SK-N-SH (cell line): Measurements from ENCODE around the gene MRPS27. TPM values are rescaled to one million over a fixed set of nuclear protein-coding genes. Genes with fewer than 3 reads are reported as not detected.
A peak's percentile ranks its signal among the peaks of the same experiment; 100 is the strongest.
"Not testable (repeated sequence)": the region's sequence is repeated elsewhere in the genome, so short reads cannot be mapped to it uniquely, and the experiment has no call there.

Experiments
- CTCF ChIA-PET: fragments of 300-600, 350-600 bp; formaldehyde crosslinking; extraction: SDS; loops from one replicate; lab custom pipeline; 2021; lab: Yijun Ruan, JAX
- POLR2A ChIA-PET: fragments of 350-600 bp; sonication (Branson Sonifier 250); formaldehyde crosslinking; extraction: SDS; loops from one replicate; lab custom pipeline; 2020; ENCODE audit warnings: antibody characterized with exemption, inconsistent platforms; lab: Yijun Ruan, JAX
- DNase-seq: peaks from one replicate; pipeline ENCODE4 v3.0.0; 2012
- H2AFZ ChIP-seq: fragments of 200-600 bp; sonication (generic); 2 replicates; pipeline ENCODE4 v1.8.1; 2016; ENCODE audit warnings: antibody characterized with exemption, mild to moderate bottlenecking, low read depth
- H3F3A ChIP-seq: fragments of 200-600 bp; sonication (generic); replicated peaks from 2 replicates; pipeline ENCODE3; 2016; ENCODE audit warnings: antibody characterized with exemption, mild to moderate bottlenecking; ENCODE audit not compliant: insufficient read depth
- H3K27ac ChIP-seq, 2 experiments: fragments of 200-500 bp in 1 of 2; fragments of 200-600 bp in 1 of 2; sonication (Bioruptor generic) in 1 of 2; sonication (generic), shearing (Covaris generic) in 1 of 2; 2 replicates each; pipeline versions ENCODE4 v1.5.1 to v1.6.1; 2014 to 2016; ENCODE audit warnings: low read depth in 2 of 2, inconsistent platforms in 1 of 2, low read length in 1 of 2, mild to moderate bottlenecking in 1 of 2, mixed read lengths in 1 of 2
- H3K27me3 ChIP-seq: fragments of 200-600 bp; sonication (generic), shearing (Covaris generic); 2 replicates; pipeline ENCODE4 v1.6.1; 2016; ENCODE audit warnings: mixed run types; ENCODE audit not compliant: insufficient read depth
- H3K36me3 ChIP-seq, 2 experiments: fragments of 200-500 bp in 1 of 2; fragments of 200-600 bp in 1 of 2; sonication (Bioruptor generic) in 1 of 2; sonication (generic) in 1 of 2; replicated peaks in 1 of 2; 2 replicates each; pipeline versions ENCODE3 to v1.5.1; 2014 to 2016; ENCODE audit warnings: low read length in 1 of 2, mild to moderate bottlenecking in 1 of 2; ENCODE audit not compliant: insufficient read depth in 2 of 2, control insufficient read depth in 1 of 2
- H3K4me1 ChIP-seq, 2 experiments: fragments of 200-500 bp in 1 of 2; fragments of 200-600 bp in 1 of 2; sonication (Bioruptor generic) in 1 of 2; sonication (generic), shearing (Covaris generic) in 1 of 2; 2 replicates each; pipeline versions ENCODE4 v1.5.1 to v1.6.1; 2014 to 2016; ENCODE audit warnings: low read depth in 1 of 2, low read length in 1 of 2, mixed run types in 1 of 2; ENCODE audit not compliant: insufficient read depth in 2 of 2, control insufficient read depth in 1 of 2
- H3K4me2 ChIP-seq: fragments of 200-600 bp; sonication (generic), shearing (Covaris generic); 2 replicates; pipeline ENCODE4 v1.6.1; 2017; ENCODE audit warnings: mixed run types
- H3K4me3 ChIP-seq, 2 experiments: fragments of 200-500 bp in 1 of 2; fragments of 200-600 bp in 1 of 2; sonication (Bioruptor generic) in 1 of 2; sonication (generic), shearing (Covaris generic) in 1 of 2; 2 replicates each; pipeline versions ENCODE4 v1.5.1 to v1.8.1; 2014 to 2016; ENCODE audit warnings: low read depth in 2 of 2, inconsistent platforms in 1 of 2, low read length in 1 of 2, mild to moderate bottlenecking in 1 of 2, mixed read lengths in 1 of 2, moderate library complexity in 1 of 2
- H3K79me2 ChIP-seq: fragments of 200-600 bp; sonication (generic); 2 replicates; pipeline ENCODE4 v1.8.1; 2017; ENCODE audit warnings: mild to moderate bottlenecking; ENCODE audit not compliant: insufficient read depth
- H3K9ac ChIP-seq: fragments of 200-600 bp; sonication (generic); 2 replicates; pipeline ENCODE4 v1.6.1; 2017; ENCODE audit warnings: mixed run types
- H3K9me2 ChIP-seq: fragments of 200-600 bp; sonication (generic); 2 replicates; pipeline ENCODE4 v1.6.1; 2017; ENCODE audit warnings: mixed run types
- H3K9me3 ChIP-seq: fragments of 200-600 bp; sonication (generic); 2 replicates; pipeline ENCODE4 v1.6.1; 2017; ENCODE audit warnings: mixed run types, mild to moderate bottlenecking, moderate library complexity
- H4K20me1 ChIP-seq: fragments of 200-600 bp; sonication (generic); 2 replicates; pipeline ENCODE4 v1.6.1; 2017; ENCODE audit warnings: mild to moderate bottlenecking, mixed run types; ENCODE audit not compliant: insufficient read depth
- CHD2 ChIP-seq: fragments of 150-350 bp; IDR thresholded peaks from 2 replicates; pipeline ENCODE4 v1.6.1; 2018; ENCODE audit warnings: low read length; ENCODE audit not compliant: partially characterized antibody
- EP300 ChIP-seq, 2 experiments: IDR thresholded peaks; 2 replicates each; pipeline versions ENCODE4 v1.4.0 to v1.6.1; 2012; ENCODE audit warnings: borderline replicate concordance in 1 of 2, low read depth in 1 of 2, low read length in 1 of 2
- FOXM1 ChIP-seq: IDR thresholded peaks from 2 replicates; pipeline ENCODE4 v1.4.0; 2012; ENCODE audit warnings: low read depth, mild to moderate bottlenecking
- JUND ChIP-seq: IDR thresholded peaks from 2 replicates; pipeline ENCODE4 v1.4.0; 2012
- NRF1 ChIP-seq: IDR thresholded peaks from 2 replicates; pipeline ENCODE4 v1.6.1; 2012; ENCODE audit warnings: low read depth, mild to moderate bottlenecking, low read length
- POLR2AphosphoS5 ChIP-seq: IDR thresholded peaks from 2 replicates; pipeline ENCODE4 v1.6.1; 2012; ENCODE audit warnings: low read depth, low read length
- RAD21 ChIP-seq: IDR thresholded peaks from 2 replicates; pipeline ENCODE4 v1.6.1; 2012; ENCODE audit warnings: mild to moderate bottlenecking, low read length
- WGBS: methylation state at CpG from one replicate; pipeline ENCODE4 v1.1.6; 2017; ENCODE audit warnings: low lambda C conversion rate; 5-methylcytosine and 5-hydroxymethylcytosine counted together
- polyA plus RNA-seq, 3 experiments: library from polyadenylated mRNA; depleted of rRNA; stranded (reverse); fragments of >200 nt; gene quantifications; 2 replicates each; pipeline ENCODE4 v1.2.3, GENCODE V29; 2012
- TF ChIP-seq, protein P1 (sequence below): IDR thresholded peaks from 2 replicates; pipeline ENCODE4; 2012
- TF ChIP-seq, protein P2 (sequence below): IDR thresholded peaks from 2 replicates; pipeline ENCODE4 v1.4.0; 2012; ENCODE audit warnings: low read depth, borderline replicate concordance
- TF ChIP-seq, protein P3 (sequence below): IDR thresholded peaks from 2 replicates; pipeline ENCODE4 v1.6.1; 2012; ENCODE audit warnings: mild to moderate bottlenecking, low read depth, low read length, moderate library complexity

Gene MRPS27
- polyA plus RNA-seq, 1 of the 3 experiments (the other 2 are of a cell fraction), result 37.5 TPM

DNA sequence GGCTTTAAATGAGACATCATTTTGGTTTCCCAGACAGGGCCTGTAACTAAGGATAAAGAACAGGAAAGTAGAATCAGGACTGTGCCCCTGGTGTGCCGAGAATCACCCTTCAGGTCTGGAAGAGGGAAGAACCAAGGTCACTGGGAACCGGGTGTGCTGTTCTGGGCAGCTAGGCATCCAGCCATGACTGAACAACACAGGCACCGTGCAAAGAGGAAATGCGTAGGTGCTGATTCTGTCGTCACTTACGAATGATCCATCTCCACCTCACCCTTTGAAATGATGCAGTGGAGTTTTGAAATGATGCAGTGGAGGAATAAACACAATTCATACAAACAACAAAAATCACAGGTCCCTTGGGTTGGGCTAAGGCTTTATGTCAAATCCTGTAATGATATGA, 148.4 kb downstream of the MRPS27 start:
- H3K79me2 ChIP-seq, result peaks cover 98% of the 10 kb centered on the region
- no peak overlapping the region for H2AFZ ChIP-seq
- H4K20me1 ChIP-seq, result peaks cover 85% of the 10 kb centered on the region
- H3K9me2 ChIP-seq, result no peaks in the 10 kb centered on the region
- no peaks in the 10 kb centered on the region for H3K9me3 ChIP-seq
- no peak for DNase-seq
- H3K4me2 ChIP-seq, result no peak overlapping the region
- H3K36me3 ChIP-seq, result peaks cover 56 to 67% of the 10 kb centered on the region in 2 experiments
- H3K4me1 ChIP-seq, result peaks cover 24 to 44% of the 10 kb centered on the region in 2 experiments
- peak; percentile 33 for TF ChIP-seq POLR2AphosphoS5
- TF ChIP-seq, protein P1, sequence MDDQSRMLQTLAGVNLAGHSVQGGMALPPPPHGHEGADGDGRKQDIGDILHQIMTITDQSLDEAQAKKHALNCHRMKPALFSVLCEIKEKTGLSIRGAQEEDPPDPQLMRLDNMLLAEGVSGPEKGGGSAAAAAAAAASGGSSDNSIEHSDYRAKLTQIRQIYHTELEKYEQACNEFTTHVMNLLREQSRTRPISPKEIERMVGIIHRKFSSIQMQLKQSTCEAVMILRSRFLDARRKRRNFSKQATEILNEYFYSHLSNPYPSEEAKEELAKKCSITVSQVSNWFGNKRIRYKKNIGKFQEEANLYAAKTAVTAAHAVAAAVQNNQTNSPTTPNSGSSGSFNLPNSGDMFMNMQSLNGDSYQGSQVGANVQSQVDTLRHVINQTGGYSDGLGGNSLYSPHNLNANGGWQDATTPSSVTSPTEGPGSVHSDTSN, result no peak
- TF ChIP-seq, all 33 proteins: peak for 1
- ChIA-PET CTCF (no interaction called here), POLR2A (no interaction called here)
- no peak overlapping the region for H3K9ac ChIP-seq
- 98% methylated on average over 6 of the region's 6 CpGs for WGBS
- H3F3A ChIP-seq, result peaks cover 63% of the 10 kb centered on the region
- no peaks in the 10 kb centered on the region for H3K27me3 ChIP-seq
- no peak overlapping the region for H3K4me3 ChIP-seq
- peak overlapping the region; percentile 26 to 58; a peak in 3 of 4 replicates for H3K27ac ChIP-seq

DNA sequence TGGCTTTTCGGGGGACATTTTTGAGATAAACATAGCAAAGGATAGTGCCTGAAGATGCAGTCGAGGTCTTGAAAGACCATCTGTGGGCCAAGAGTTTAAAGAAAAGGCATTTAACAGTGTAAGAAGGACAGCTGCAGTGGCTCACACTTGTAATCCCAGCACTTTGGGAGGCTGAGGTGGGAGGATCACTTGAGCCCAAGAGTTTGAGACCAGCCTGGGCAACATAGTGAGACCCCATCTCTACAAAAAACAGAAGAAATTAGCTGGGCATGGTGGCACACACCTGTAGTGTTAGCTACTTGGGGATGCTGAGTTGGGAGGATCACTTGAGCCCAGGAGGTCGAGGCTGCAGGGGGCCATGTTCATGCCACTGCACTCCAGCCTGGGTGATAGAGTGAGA, 148.9 kb downstream of the MRPS27 start:
- peaks cover 64% of the 10 kb centered on the region for H3F3A ChIP-seq
- H3K4me2 ChIP-seq, H3K9me3 ChIP-seq, H3K27me3 ChIP-seq, POLR2A ChIA-PET, H2AFZ ChIP-seq, H3K9me2 ChIP-seq, H3K4me3 ChIP-seq, DNase-seq, H3K9ac ChIP-seq: not testable (repeated sequence)
- H3K36me3 ChIP-seq, result peaks cover 51 to 67% of the 10 kb centered on the region in 2 experiments
- H3K4me1 ChIP-seq, result peaks cover 26 to 42% of the 10 kb centered on the region in 2 experiments
- H4K20me1 ChIP-seq, result peaks cover 88% of the 10 kb centered on the region
- WGBS, result 86% methylated on average over 3 of the region's 3 CpGs
- H3K79me2 ChIP-seq, result peaks cover 98% of the 10 kb centered on the region
- H3K27ac ChIP-seq, result peak overlapping the region in 1 of 2 experiments; percentile 26; a peak in 1 of 4 replicates
- CTCF ChIA-PET, result interaction anchor here (0.7 to 2.3 kb wide), 2 partner anchors 9 to 74 kb away, joined by 3 to 6 read pairs; no protein-coding TSS in a partner anchor

DNA sequence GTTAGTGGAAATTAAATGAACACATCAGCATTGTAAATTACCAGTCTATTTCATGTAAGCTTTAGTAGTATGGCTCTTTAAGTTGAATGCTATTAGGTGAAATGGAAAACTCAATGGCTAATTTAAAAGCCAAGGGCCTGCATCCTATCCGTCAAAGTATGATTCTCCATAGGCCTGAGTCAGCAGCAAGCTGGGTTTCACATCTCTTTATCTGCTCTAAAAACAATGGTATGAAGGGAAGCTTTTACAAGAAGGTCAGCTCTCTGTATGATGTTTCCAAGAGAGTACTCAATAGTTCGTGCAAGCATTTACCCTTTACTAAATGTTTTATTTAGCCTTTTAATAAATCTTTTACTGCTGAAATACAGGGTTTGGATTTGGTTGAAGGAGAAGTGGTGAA, 149.9 kb downstream of the MRPS27 start:
- H3K4me1 ChIP-seq, result peaks cover 32 to 49% of the 10 kb centered on the region in 2 experiments
- H3K4me2 ChIP-seq, result no peak overlapping the region
- no peak for DNase-seq
- peaks cover 65% of the 10 kb centered on the region for H3F3A ChIP-seq
- H4K20me1 ChIP-seq, result peaks cover 88% of the 10 kb centered on the region
- peaks cover 98% of the 10 kb centered on the region for H3K79me2 ChIP-seq
- no peak overlapping the region for H3K9ac ChIP-seq
- H3K9me3 ChIP-seq, result no peaks in the 10 kb centered on the region
- TF ChIP-seq, protein P2, sequence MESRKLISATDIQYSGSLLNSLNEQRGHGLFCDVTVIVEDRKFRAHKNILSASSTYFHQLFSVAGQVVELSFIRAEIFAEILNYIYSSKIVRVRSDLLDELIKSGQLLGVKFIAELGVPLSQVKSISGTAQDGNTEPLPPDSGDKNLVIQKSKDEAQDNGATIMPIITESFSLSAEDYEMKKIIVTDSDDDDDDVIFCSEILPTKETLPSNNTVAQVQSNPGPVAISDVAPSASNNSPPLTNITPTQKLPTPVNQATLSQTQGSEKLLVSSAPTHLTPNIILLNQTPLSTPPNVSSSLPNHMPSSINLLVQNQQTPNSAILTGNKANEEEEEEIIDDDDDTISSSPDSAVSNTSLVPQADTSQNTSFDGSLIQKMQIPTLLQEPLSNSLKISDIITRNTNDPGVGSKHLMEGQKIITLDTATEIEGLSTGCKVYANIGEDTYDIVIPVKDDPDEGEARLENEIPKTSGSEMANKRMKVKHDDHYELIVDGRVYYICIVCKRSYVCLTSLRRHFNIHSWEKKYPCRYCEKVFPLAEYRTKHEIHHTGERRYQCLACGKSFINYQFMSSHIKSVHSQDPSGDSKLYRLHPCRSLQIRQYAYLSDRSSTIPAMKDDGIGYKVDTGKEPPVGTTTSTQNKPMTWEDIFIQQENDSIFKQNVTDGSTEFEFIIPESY, result no peak
- TF ChIP-seq EP300 (IDR thresholded peaks at IDR 0.05; ENCODE audit: borderline replicate concordance in 1 of 2, low read depth in 1 of 2, low read length in 1 of 2) (no peak), FOXM1 (no peak), NRF1 (no peak), RAD21 (no peak), CHD2 (no peak), JUND (no peak)
- TF ChIP-seq, protein P3, sequence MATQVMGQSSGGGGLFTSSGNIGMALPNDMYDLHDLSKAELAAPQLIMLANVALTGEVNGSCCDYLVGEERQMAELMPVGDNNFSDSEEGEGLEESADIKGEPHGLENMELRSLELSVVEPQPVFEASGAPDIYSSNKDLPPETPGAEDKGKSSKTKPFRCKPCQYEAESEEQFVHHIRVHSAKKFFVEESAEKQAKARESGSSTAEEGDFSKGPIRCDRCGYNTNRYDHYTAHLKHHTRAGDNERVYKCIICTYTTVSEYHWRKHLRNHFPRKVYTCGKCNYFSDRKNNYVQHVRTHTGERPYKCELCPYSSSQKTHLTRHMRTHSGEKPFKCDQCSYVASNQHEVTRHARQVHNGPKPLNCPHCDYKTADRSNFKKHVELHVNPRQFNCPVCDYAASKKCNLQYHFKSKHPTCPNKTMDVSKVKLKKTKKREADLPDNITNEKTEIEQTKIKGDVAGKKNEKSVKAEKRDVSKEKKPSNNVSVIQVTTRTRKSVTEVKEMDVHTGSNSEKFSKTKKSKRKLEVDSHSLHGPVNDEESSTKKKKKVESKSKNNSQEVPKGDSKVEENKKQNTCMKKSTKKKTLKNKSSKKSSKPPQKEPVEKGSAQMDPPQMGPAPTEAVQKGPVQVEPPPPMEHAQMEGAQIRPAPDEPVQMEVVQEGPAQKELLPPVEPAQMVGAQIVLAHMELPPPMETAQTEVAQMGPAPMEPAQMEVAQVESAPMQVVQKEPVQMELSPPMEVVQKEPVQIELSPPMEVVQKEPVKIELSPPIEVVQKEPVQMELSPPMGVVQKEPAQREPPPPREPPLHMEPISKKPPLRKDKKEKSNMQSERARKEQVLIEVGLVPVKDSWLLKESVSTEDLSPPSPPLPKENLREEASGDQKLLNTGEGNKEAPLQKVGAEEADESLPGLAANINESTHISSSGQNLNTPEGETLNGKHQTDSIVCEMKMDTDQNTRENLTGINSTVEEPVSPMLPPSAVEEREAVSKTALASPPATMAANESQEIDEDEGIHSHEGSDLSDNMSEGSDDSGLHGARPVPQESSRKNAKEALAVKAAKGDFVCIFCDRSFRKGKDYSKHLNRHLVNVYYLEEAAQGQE, result no peak
- H3K36me3 ChIP-seq, result peaks cover 48 to 63% of the 10 kb centered on the region in 2 experiments
- no peaks in the 10 kb centered on the region for H3K9me2 ChIP-seq
- no peaks in the 10 kb centered on the region for H3K27me3 ChIP-seq
- H3K27ac ChIP-seq, result peak overlapping the region; percentile 41 to 83
- 83% methylated on average over 2 of the region's 2 CpGs for WGBS
- CTCF ChIA-PET, result interaction anchor here (0.6 to 2.3 kb wide), 3 partner anchors 14 to 311 kb away, joined by 3 to 6 read pairs (median 3); no protein-coding TSS in a partner anchor
- H3K4me3 ChIP-seq, result no peak overlapping the region
- POLR2A ChIA-PET, result no interaction called here
- no peak overlapping the region for H2AFZ ChIP-seq
